Smooth muscle cell (in vitro differentiated cells): ENCODE results near the gene AGTR1. TPM values are rescaled to one million over a fixed set of nuclear protein-coding genes. Genes with fewer than 3 reads are reported as not detected.

ENCODE experiments used
- DNase-seq: peaks from one replicate; lab custom pipeline; 2025; ENCODE audit not compliant: unreplicated experiment; lab: John Stamatoyannopoulos, UW
- H2AFZ ChIP-seq: fragments of 200-600 bp; sonication (generic); 2 replicates; pipeline ENCODE4 v1.6.0; 2016; ENCODE audit warnings: antibody characterized with exemption, low read depth, mild to moderate bottlenecking
- H3F3A ChIP-seq: fragments of 200-600 bp; sonication (generic); 2 replicates; pipeline ENCODE4 v1.6.0; 2017; ENCODE audit warnings: antibody characterized with exemption, low read depth
- H3K27ac ChIP-seq: fragments of 200-600 bp; sonication (generic); 2 replicates; pipeline ENCODE4 v1.5.1; 2016; ENCODE audit warnings: low read depth, mild to moderate bottlenecking
- H3K27me3 ChIP-seq: fragments of 200-600 bp; sonication (generic); 2 replicates; pipeline ENCODE4 v1.6.1; 2016; ENCODE audit warnings: low read depth, mild to moderate bottlenecking
- H3K36me3 ChIP-seq: fragments of 200-600 bp; sonication (generic); 2 replicates; pipeline ENCODE4 v1.5.1; 2016; ENCODE audit warnings: low read depth
- H3K4me1 ChIP-seq: fragments of 200-600 bp; sonication (generic); 2 replicates; pipeline ENCODE4 v1.5.1; 2016; ENCODE audit warnings: low read depth
- H3K4me2 ChIP-seq: fragments of 200-600 bp; sonication (generic); 2 replicates; pipeline ENCODE4 v1.6.0; 2016; ENCODE audit warnings: mild to moderate bottlenecking
- H3K4me3 ChIP-seq: fragments of 200-600 bp; sonication (generic); 2 replicates; pipeline ENCODE4 v1.5.1; 2016; ENCODE audit warnings: mild to moderate bottlenecking
- H3K79me2 ChIP-seq: fragments of 200-600 bp; sonication (generic); 2 replicates; pipeline ENCODE4 v1.6.0; 2016; ENCODE audit warnings: low read depth, mild to moderate bottlenecking
- H3K9ac ChIP-seq: fragments of 200-600 bp; sonication (generic); 2 replicates; pipeline ENCODE4 v1.6.0; 2016; ENCODE audit warnings: low read depth
- H3K9me3 ChIP-seq: fragments of 200-600 bp; sonication (generic); replicated peaks from 2 replicates; pipeline ENCODE4 v1.5.1; 2016; ENCODE audit warnings: low read depth
- H4K20me1 ChIP-seq: fragments of 200-600 bp; sonication (generic); 2 replicates; pipeline ENCODE4 v1.6.0; 2016; ENCODE audit warnings: low read depth
- CTCF ChIP-seq: fragments of 200-600 bp; sonication (generic); IDR thresholded peaks from 2 replicates; pipeline ENCODE4 v1.5.1; 2017; ENCODE audit warnings: borderline replicate concordance, mild to moderate bottlenecking, antibody characterized with exemption; ENCODE audit not compliant: insufficient read depth, poor library complexity, severe bottlenecking
- WGBS: methylation state at CpG from one replicate; pipeline ENCODE4 v1.1.7; 2016; ENCODE audit warnings: low lambda C conversion rate; 5-methylcytosine and 5-hydroxymethylcytosine counted together
- polyA plus RNA-seq: library from polyadenylated mRNA; unstranded; fragments of >200 nt; fragmentation: Nextera tagmentation; extraction: Ambion mirVana; gene quantifications from 2 replicates; pipeline ENCODE4 v1.2.1, GENCODE V29; 2016
- total RNA-seq: library from RNA; depleted of rRNA; stranded (reverse); fragments of >200 nt; gene quantifications from 2 replicates; pipeline ENCODE4 v1.2.3, GENCODE V29; 2014

AGTR1 gene
- total and polyA plus RNA-seq, 2 experiments from 2014 or later = 3.2 to 4.0 TPM

GRCh38 chr3:148757238-148758215, 59.8 kb downstream of the AGTR1 start:
- Histone ChIP-seq H3K27me3 (no peaks in the 10 kb centered on the region), H3K9me3 (no peaks in the 10 kb centered on the region), H3K79me2 (no peaks in the 10 kb centered on the region), H3K36me3 (no peaks in the 10 kb centered on the region), H2AFZ (no peak overlapping the region), H3K4me3 (no peak overlapping the region), H4K20me1 (no peaks in the 10 kb centered on the region), H3K4me2 (no peak overlapping the region), H3K9ac (no peak overlapping the region), H3K4me1 (peaks cover 7% of the 10 kb centered on the region), H3F3A (peaks cover 4% of the 10 kb centered on the region), H3K27ac (peak overlapping the region; percentile 11)
- TF ChIP-seq CTCF = no peak
- 80% methylated on average over 12 of the region's 12 CpGs for WGBS
- DNase-seq = no peak

GRCh38 chr3:148758303-148758884, 60.7 kb downstream of the AGTR1 start:
- whole genome bisulfite sequencing = 58% methylated on average over 3 of the region's 3 CpGs
- no peak overlapping the region for H3K4me2 ChIP-seq

GRCh38 chr3:148759430-148759829, 61.7 kb downstream of the AGTR1 start:
- no peak for TF ChIP-seq CTCF
- no peak for DNase-seq
- Histone ChIP-seq H3K4me3 (no peak overlapping the region), H3K9me3 (no peaks in the 10 kb centered on the region), H3K27ac (no peak overlapping the region), H4K20me1 (no peaks in the 10 kb centered on the region), H2AFZ (no peak overlapping the region), H3K27me3 (no peaks in the 10 kb centered on the region), H3K36me3 (no peaks in the 10 kb centered on the region), H3K79me2 (no peaks in the 10 kb centered on the region), H3K4me2 (peak overlapping the region; percentile 41), H3F3A (peaks cover 4% of the 10 kb centered on the region), H3K9ac (no peak overlapping the region), H3K4me1 (peaks cover 7% of the 10 kb centered on the region)
- WGBS = 23% methylated on average over 4 of the region's 4 CpGs

More at GRCh38 chr3:148758303-148758884, 60.7 kb downstream of the AGTR1 start:
- H3F3A ChIP-seq = peaks cover 4% of the 10 kb centered on the region
- H3K4me1 ChIP-seq = peaks cover 7% of the 10 kb centered on the region
- no peaks in the 10 kb centered on the region for H4K20me1 ChIP-seq
- H3K9me3 ChIP-seq = no peaks in the 10 kb centered on the region
- H2AFZ ChIP-seq = no peak overlapping the region
- H3K9ac ChIP-seq = no peak overlapping the region
- H3K4me3 ChIP-seq = no peak overlapping the region
- no peaks in the 10 kb centered on the region for H3K79me2 ChIP-seq
- H3K27ac ChIP-seq = no peak overlapping the region
- H3K36me3 ChIP-seq = no peaks in the 10 kb centered on the region
- DNase-seq = no peak
- TF ChIP-seq CTCF = no peak
- H3K27me3 ChIP-seq = no peaks in the 10 kb centered on the region
